Activated CD4-positive, CD25-positive, alpha-beta regulatory T cell treated with anti-CD3 and anti-CD28 coated beads, Interleukin-2, amount 50 U/mL, for 16 hours (primary cell): ENCODE data around the gene FNIP2.
"Not testable (repeated sequence)": the region's sequence is repeated elsewhere in the genome, so short reads cannot be mapped to it uniquely, and the experiment has no call there.

Source experiments
- DNase-seq: peaks from one replicate; pipeline ENCODE4 v3.0.0-alpha.2; 2020; ENCODE audit warnings: low read depth, low spot score

Gene FNIP2

DNA sequence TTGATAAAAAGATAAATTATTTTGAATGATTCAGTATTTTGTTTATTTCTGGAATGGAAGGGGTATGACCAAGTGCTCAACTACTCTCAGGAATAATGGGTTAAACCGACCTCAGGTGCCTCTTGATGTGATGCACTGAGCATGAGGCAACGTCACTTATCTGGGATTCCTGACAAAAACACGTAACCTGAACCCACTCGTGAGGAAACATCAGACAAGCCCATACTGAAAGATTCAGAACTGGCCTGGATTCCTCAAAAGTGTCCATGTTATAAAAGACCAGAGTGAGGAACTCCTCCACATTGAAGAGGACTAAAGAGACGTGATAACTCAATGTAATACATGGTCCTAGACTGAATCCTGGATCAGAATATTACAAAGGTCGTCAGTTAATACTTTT lies 144.0 kb downstream of the FNIP2 start:
- no peak for DNase-seq

DNA sequence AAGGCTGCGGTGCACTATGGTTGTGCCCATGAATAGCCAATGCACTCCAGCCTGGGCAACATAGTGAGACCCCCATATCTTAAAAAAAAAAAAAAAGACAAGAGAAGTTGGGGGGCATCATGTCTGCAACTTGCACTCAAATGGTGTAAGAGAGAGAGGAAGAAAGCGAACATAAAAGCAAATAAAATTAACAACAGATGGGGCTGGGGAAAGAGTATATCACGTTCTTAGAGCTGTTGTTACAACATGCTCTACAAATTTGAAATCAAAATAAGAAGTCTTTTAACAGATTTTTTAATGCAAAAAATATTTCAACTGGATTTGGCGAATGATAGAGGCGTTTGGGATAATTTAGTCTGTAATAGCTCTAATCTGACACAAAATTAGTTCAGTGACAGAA lies 144.9 kb downstream of the FNIP2 start:
- no peak for DNase-seq

DNA sequence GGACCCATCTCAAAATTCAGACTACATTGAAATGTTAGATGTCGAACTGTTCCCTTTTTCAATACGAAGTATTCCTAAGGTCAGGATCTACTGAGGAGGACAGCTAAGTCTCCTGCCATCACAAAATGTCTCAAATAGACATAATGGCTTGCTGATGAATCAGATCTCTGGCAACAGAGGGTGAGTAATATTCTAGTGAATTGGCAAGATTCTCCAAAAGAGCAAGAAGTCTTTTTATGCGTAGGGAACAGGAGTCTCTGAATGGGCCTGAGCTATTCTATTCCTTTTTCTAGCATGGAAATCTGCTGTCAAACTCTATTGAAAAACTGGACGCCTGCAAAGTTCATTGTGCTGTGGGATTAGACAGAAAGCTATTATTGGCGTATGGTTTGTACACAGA lies 145.4 kb downstream of the FNIP2 start:
- DNase-seq: no peak

DNA sequence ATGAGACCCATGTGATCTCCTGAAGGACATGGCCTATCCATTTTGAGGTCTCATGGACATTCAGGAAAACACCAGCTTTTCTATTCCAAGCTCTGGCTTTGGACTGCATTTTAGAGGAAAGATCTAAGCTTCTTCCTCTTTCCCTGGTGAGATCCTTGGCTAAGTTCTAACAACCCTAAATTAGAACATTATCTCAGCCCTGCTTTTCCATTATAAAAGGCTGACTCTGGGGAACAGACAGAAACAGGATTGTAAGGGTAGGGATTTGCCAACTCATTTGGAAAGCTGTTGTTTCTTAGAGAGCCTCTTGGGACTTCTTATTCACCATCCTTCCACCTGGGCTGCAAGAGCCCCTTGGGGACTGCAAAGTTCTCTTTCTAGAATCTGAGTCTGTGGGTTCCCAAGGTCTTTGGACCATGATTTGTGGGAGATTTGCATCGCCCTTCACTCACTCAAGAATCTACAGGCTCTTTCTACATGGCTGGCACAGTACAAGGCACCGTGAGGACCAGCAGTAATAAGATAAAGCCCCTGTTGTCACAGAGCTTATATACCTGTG lies 146.9 kb downstream of the FNIP2 start:
- no peak for DNase-seq

DNA sequence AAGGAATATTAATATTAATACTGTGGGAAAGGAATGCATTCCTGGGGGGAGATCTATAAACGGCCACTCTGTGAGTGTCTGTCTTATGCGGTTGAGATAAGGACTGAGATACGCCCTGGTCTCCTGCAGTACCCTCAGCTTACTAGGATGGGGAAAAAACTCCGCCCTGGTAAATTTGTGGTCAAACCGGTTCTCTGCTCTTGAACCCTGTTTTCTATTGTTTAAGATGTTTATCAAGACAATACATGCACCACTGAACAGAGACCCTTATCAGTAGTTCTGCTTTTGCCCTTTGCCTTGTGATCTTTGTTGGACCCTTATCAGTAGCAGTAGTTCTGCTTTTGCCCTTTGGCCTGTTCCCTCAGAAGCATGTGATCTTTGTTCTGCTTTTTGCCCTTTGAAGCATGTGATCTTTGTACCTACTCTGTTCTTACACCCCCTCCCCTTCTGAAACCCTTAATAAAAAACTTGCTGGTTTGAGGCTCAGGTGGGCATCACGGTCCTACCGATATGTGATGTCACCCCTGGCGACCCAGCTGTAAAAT lies 151.7 kb downstream of the FNIP2 start:
- DNase-seq: not testable (repeated sequence)

DNA sequence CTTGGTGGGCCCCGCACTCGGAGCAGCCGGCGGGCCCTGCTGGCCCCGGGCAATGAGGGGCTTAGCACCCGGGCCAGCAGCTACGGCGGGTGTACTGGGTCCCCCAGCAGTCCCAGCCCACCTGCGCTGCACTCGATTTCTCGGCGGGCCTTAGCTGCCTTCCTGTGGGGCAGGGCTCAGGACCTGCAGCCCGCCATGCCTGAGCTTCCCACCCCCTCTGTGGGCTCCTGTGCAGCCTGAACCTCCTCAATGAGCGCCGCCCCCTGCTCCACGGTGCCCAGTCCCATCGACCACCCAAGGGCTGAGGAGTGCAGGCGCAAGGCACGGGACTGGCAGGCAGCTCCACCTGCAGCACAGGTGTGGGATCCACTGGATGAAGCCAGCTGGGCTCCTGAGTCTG lies 158.9 kb downstream of the FNIP2 start:
- not testable (repeated sequence) for DNase-seq

DNA sequence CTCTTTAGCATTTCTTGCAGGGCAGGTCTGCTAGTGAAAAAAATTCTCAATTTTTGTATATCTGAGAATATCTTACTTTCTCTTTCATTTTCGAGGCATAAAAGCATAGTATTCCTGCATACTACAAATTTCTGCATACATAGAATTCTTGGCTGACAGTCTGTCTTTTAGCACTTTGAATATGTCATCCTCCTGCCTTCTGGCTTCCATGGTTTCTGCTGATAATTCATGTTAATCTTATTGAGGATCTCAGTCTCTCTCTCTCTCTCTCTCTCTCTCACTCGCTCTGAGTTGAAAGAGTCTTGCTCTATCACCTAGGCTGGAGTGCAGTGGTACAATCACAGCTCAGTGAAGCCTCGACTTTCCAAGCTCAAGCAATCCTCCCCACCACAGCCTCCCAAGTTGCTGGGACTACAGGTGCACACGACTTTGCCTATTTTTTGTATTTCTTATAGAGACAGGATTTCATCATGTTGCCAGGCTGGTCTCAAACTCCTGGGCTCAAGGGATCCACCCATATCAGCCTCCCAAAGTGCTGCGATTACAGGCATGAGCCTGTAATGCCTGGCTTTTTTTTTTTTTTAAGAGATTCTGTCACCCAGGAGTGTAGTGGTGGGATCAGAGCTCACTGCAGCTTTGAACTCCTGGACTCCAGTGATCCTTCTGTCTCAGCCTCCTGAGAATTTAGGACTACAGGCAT lies 161.3 kb downstream of the FNIP2 start:
- no peak for DNase-seq

DNA sequence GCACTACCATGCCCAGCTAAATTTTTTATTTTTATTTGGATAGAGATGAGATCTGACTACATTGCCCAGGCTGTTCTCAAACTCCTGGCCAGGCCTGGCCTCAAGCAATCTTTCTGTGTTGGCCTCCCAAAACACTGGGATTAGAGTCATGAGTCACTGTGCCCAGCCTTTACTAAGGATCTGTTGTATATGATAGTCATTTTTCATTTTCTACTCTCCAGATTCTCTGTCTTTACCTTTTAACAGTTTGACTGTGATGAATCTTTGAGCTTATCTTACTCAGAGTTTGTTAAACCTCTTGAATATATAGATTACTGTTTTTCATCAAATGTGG lies 161.8 kb downstream of the FNIP2 start:
- no peak for DNase-seq

DNA sequence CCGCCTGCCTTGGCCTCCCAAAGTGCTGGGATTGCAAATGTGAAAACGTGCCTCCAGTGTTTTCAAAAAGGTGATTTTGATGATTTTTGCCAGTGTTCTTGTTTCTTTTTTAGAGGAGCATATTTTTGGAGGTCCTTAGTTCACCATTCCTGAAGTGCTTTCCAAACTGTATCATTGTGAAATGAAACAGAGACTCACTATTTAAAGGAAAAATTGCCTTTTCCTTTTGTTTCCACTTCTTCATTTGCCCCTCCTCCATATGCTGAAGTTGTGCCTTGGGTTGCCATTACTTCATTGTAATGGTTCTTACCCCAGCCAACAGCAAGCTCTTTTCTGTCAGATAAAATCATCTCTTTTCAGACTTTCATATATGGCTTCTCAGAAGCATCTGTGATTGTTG lies 164.4 kb downstream of the FNIP2 start:
- DNase-seq: no peak

DNA sequence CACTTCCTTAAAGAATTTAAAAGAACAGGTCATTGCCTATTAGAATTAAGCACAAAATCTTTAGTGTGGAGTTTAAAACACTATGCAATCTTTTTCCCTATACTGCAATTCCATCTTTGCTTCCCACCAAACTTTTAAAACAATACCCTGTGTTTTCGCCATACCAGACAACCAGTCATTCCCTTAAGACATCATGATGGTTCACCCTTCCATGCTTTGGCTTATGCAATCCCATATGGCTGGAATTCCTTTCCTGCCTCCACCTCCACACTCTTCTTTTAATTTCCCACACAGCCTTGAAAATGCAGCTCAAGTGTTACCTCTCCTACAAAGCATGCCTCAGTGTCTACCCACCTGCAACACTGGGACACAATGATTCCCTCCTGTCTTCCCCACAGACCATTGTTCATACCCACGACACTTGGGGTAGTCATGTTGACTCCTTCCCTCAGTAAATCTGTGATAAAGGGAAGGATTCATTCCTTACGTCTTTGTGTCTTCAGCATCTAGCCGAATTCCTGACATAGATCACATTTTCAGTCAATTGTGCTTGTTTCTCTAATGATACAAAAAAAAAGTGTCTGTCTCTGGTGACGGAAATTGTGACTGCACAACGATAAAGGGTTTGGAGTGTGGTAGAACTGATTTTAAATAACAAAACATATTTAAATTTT lies 166.3 kb downstream of the FNIP2 start:
- no peak for DNase-seq

DNA sequence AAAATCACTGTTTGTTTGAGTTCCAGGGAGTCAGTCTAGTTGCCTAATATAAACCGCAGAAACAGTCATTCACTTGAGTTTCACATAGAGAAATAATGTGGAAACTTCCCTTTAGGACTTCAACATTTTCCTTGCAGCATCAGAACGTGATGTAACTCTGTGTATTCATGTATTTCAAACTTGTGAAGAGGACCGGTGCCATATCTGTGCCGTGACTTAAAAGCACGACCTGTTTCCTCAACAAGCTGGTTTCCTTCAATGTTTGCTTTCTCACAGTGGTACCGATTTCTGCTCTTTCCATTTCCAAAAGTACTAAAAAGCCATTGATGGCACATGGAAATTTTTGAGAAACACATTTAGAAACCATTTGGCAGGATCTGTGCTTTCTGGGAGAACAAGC lies 167.4 kb downstream of the FNIP2 start:
- DNase-seq: no peak

DNA sequence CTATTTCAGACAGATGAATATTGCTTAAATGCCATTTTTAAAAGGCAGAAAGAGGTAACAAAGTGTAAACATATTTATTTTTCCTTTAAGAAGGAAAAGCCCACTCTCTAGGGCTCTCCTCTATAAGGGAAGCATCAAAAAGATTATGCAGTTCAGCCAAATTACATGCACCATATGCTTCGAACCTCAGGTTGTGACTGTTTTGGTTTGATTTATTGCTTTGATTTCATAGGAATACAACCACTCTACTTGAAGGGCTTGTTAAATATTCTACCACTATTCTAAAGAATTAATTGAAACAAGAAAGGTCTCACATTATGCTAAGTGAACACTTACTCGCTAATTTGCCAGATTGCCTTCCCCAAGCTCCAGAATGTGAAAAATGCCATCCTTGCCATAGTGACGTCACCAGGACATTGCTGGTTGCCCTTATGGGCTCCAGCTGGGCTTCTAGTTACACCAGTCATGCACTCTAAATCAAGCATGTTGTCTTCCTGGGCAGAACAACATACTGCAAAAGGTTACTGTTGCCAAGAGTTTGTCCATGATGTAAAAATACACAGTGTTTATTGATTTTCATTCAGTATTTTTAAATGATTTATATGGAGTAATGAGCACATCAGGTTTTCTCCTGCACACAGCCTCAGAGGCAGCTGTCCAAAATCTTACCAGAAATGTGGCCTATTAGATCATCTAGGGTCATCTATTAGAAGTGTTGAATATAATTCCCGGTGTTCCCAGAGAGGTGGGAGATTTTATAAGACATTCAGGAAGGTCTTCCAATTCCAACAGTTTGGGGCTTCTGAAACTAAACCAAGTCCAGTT lies 169.6 kb downstream of the FNIP2 start:
- DNase-seq: no peak

DNA sequence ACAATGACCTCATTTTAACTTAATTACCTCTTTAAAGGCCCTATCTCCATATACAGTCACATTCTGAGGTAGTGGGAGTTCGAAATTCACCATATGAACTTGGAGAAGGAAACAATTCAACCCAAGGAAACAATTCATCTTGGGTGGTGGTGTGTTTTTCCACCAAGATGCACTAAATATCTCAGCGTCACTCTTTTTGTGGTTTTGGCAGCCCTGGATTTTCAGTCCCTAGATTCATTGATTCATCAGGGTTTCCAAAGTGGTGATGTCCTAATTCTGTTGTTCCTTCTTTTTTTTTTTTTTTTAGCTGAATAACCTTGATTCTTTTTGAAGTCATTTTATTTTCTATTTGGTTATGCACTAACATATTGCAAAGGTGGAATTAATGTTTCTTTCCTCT lies 171.4 kb downstream of the FNIP2 start:
- DNase-seq: no peak

DNA sequence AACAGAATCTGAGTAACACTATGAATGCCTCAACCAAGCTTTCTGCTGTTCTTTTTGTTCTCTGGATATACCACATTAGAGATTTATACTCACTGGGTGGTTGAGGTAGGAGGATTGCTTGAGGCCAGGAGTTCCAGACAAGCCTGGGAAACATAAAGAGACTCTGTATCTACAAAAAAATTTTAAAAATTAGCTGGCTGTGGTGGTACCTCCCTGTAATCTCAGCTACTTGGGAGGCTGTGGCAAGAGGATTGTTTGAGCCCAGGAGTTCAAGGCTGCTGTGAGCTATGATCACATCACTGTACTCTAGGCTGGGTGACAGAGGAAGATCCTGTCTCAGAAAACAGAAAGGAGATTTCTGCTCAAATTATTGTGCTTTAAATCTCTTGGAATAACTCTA lies 172.5 kb downstream of the FNIP2 start:
- DNase-seq: no peak

DNA sequence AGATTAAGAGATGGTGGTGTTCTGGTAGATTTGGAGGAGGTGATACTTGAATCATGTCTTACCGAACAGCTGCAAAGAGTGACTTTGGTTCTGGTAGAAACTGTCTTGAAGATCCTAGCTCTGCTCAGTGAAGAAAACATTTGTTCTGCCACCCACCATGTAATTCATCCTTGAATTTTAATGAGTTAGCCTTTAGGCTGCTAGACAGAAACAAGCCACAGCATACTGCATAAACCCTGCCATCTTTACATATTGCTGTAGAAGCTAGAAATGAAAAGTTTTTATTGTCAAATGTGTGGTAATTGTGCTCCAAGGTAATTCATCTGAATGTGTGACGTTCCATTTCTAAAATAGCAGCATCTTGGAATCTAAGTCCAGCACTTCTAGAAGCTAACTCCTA lies 173.1 kb downstream of the FNIP2 start:
- no peak for DNase-seq

DNA sequence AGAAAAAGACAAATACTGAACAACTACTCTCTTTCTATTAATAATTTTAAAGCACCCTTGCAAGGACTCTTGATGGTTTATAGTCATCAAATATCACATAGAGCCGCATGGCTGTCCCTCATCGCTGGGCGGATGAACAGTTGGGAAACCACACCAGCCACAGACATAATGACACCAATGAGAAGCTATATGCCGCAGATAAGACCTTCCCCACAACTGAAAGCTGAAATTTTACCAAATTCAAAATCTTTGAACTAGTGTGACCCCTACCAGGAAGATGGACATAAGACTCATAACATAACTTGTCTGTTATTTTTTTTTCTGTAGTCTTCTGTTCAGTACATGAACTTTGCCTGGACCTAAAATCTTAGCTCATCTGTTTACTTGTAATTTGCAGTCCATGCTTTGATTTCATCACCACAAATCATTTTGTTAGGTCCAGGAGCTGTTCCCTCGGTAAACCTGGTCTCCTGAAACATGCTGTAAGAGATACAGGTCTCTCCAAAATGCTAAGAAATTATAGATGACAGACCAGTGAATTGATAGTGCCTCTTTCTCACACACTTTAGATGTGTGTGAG lies 176.8 kb downstream of the FNIP2 start:
- no peak for DNase-seq

DNA sequence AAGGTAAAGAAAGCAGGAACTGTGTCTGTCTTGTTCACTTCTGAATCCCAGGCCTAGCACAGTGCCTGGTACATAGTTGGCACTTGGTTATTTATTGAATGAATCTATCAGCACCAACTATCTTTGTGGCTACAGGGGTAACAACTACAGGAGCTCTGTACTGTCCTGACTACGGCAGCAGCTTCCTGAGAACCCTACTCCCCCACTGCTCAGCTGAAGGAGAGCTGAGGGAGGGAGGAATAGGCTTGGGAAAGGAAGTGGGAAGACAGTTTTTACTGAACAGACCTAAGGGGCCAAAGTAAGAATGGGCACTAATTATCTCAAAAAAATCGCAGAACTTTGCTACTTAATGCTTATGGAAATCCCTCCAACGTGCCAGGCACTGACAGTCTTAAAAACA lies 178.0 kb downstream of the FNIP2 start:
- DNase-seq: no peak

DNA sequence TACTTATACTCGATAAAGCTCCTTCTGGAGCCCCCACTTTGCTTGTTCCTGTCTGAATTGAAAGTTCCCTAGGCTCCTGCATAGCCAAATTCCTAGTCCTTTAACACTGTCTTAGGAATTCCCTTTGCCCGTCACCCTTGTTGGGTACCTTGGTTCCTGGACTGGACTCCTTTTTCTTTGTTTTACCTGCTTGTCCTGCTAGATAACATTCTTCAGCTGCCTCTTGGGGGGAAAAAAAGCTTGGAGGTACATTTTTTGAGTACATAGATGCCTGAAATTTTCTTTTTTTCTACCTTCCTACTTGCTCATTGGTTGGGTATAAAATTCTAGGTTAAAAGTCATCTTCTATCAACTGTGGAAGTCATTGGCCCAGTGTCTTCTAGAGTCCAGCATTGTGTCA lies 179.2 kb downstream of the FNIP2 start:
- DNase-seq: no peak

DNA sequence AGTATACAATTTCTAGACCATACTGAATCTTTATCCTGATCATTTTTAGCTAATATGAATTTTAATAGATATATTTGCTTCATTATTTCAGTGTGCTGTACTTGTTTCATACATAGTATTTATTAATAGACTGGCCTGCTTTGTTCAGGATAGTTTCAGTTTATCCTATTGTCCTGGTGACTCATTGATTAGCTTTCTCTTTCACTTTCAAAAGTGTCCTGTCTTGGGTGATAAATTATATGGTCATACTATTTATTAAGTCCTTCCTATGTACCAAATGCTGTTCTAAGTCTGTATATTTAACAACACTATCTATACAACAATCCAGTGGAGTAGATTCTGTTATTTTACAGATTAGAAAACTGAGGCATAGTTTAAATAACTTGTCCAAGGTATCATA lies 180.3 kb downstream of the FNIP2 start:
- DNase-seq: no peak

DNA sequence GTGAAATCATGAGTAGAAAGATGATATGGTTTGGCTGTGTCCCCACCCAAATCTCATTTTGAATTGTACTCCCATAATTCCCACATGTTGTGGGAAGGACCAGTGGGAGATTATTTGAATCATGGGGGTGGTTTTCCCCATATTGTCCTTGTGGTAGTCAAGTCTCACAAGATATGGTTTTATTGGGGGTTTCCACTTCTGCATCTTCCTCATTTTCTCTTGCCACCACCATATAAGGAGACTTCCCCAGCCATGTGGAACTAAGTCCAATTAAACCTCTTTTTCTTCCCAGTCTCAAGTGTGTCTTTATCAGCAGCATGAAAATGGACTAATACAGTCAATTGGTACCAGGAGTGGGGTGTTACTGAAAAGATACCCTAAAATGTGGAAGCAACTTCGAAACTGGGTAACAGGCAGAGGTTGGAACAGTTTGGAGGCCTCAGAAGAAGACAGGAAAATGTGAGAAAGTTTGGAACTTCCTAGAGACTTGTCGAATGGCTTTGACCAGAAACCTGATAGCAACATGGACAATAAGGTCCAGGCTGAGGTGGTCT lies 183.5 kb downstream of the FNIP2 start:
- DNase-seq: not testable (repeated sequence)

DNA sequence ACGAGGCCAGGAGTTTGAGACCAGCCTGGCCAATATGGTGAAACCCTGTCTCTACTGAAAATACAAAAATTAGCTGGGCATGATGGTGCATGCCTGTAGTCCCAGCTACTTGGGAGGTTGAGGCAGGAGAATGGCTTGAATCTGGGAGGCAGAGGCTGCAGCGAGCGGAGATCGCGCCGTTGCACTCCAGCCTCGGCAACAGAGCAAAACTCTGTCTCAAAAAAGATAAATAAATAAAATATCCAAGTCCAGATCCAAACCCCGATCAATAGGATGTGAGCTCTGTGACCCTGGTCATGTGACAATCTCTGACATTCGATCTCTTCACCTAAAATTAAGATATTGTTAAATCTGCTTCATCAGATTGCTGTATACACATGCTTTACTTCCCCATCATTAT lies 187.5 kb downstream of the FNIP2 start:
- DNase-seq: not testable (repeated sequence)

DNA sequence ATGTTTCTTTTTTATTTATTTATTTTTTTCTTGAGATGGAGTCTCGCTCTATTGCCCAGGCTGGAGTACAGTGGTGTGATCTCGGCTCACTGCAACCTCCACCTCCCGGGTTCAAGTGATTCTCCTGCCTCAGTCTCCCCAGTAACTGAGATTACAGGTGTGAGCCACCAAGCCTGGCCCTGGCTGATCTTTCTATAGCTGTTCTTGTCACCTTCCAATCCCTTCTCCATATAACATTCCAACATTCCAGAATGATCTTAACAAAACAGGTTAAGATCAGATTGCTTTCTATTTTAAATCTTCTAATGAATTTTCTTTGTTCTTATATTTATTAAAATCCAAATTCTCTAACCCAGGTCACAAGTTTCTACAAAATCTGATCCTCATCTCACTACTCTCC lies 188.1 kb downstream of the FNIP2 start:
- not testable (repeated sequence) for DNase-seq
